NB4 (cell line): Measurements from ENCODE around the gene MKS1.

Experiments
- MYC ChIP-seq: IDR thresholded peaks from 2 replicates; pipeline ENCODE4 v1.6.1; 2011; ENCODE audit warnings: low read depth, low read length
- POLR2A ChIP-seq: IDR thresholded peaks from 2 replicates; pipeline ENCODE4 v1.6.1; 2011; ENCODE audit warnings: mild to moderate bottlenecking; ENCODE audit not compliant: insufficient read length; ENCODE audit errors: extremely low read depth

- TF ChIP-seq POLR2A (no peak), MYC (no peak)
Observed at GRCh38 chr17:58254803-58255202, 35.7 kb upstream of the MKS1 start.
